ENCODE measurements around the gene MBD3L1.

The MBD3L1 gene

DNA sequence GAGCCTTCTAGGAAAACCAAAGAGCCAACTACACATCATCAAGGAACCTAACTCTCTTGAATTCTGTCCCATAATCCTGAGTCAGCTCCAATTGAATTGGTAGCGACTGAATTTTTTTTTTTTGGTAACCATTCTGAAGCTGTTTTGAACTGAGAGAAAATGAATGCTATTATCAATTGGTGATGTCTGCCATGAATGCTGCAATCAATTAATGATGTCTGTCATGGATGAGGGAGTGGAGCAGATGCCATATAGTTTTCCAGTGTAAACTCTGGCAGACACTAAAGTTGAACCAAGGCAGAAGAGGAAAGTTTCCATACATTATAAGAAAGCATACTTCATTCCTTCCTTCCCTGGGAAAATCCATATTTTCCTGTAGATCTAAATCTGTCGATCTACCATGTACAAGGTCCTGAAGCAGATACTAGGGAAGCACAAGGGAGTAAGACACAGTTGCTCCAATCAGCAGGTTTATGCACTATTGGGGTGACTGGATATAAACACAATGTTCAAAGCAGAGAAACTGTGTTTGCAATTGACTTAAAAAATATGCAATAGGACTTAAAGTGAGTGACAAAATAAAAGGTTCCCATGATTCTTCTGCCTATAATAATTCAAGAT, 48.8 kb downstream of the MBD3L1 start:
- DNase-seq (ENCODE audit: low read depth in 4 of 4, low spot score in 1 of 4): no peak

GRCh38 chr19:8881512-8881911, 49.3 kb downstream of the MBD3L1 start:
- no peak for DNase-seq (ENCODE audit: low read depth in 4 of 4, low spot score in 1 of 4)

- DNase-seq (ENCODE audit: low read depth in 4 of 4, low spot score in 1 of 4): no peak
Measured at GRCh38 chr19:8884416-8884815, 52.2 kb downstream of the MBD3L1 start.

DNA sequence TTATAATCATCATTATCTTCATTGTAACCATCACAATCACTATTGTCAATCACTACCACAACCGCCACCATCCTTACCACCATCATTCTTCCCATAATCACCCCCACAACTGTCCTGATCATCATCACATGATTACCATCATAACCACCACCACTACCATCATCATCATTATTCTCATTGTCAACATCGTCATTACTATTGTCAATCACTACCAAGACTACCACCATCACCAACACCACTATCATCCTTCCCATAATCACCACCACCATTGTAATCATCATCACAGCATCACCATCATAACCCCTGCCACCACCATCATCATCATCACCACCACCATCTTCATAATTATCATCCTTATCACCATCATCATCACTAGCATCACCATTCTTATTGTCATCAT, 55.2 kb downstream of the MBD3L1 start:
- DNase-seq (ENCODE audit: low read depth in 4 of 4, low spot score in 1 of 4): no peak

GRCh38 chr19:8890260-8890659, 58.1 kb downstream of the MBD3L1 start:
- DNase-seq (ENCODE audit: low read depth in 4 of 4, low spot score in 1 of 4): no peak
